ENCODE results near the gene TIAM2.
A peak's percentile ranks its signal among the peaks of the same experiment; 100 is the strongest.
"Not testable (repeated sequence)": the region's sequence is repeated elsewhere in the genome, so short reads cannot be mapped to it uniquely, and the experiment has no call there.

The TIAM2 gene

GRCh38 chr6:155207223-155207622 lies 212.1 kb downstream of the TIAM2 start:
- no peaks in the 10 kb centered on the region for H3K27me3 Mint-ChIP-seq (ENCODE audit: low read depth)
- no peaks in the 10 kb centered on the region for H3K9me3 Mint-ChIP-seq
- no peaks in the 10 kb centered on the region for H3K4me1 Mint-ChIP-seq (ENCODE audit: low read depth)
- H3K36me3 Mint-ChIP-seq (ENCODE audit: low read depth), result no peaks in the 10 kb centered on the region
- no peak overlapping the region for H3K4me3 Mint-ChIP-seq
- DNase-seq (ENCODE audit: low spot score), result no peak
- H3K27ac Mint-ChIP-seq, result no peak overlapping the region

GRCh38 chr6:155212106-155212505 lies 217.0 kb downstream of the TIAM2 start:
- Mint-ChIP-seq H3K36me3 (ENCODE audit: low read depth) (no peaks in the 10 kb centered on the region), H3K9me3 (no peaks in the 10 kb centered on the region), H3K27ac (no peak overlapping the region), H3K27me3 (ENCODE audit: low read depth) (no peaks in the 10 kb centered on the region), H3K4me3 (no peak overlapping the region), H3K4me1 (ENCODE audit: low read depth) (no peaks in the 10 kb centered on the region)
- no peak for DNase-seq (ENCODE audit: low spot score)

- H3K4me1 Mint-ChIP-seq (ENCODE audit: low read depth), result no peaks in the 10 kb centered on the region
- DNase-seq (ENCODE audit: low spot score), result no peak
- no peaks in the 10 kb centered on the region for H3K36me3 Mint-ChIP-seq (ENCODE audit: low read depth)
- no peak overlapping the region for H3K27ac Mint-ChIP-seq
- H3K9me3 Mint-ChIP-seq, result no peaks in the 10 kb centered on the region
- H3K4me3 Mint-ChIP-seq, result no peak overlapping the region
- H3K27me3 Mint-ChIP-seq (ENCODE audit: low read depth), result no peaks in the 10 kb centered on the region
These were observed 217.7 kb downstream of the TIAM2 start for GRCh38 chr6:155212616-155213380.

- Mint-ChIP-seq H3K36me3 (ENCODE audit: low read depth) (no peaks in the 10 kb centered on the region), H3K9me3 (no peaks in the 10 kb centered on the region), H3K27ac (no peak overlapping the region), H3K27me3 (ENCODE audit: low read depth) (no peaks in the 10 kb centered on the region), H3K4me3 (no peak overlapping the region), H3K4me1 (ENCODE audit: low read depth) (no peaks in the 10 kb centered on the region)
- DNase-seq (ENCODE audit: low spot score), result no peak
These were observed 218.7 kb downstream of the TIAM2 start for GRCh38 chr6:155213611-155214372.

- H3K27ac Mint-ChIP-seq, result no peak overlapping the region
- no peak overlapping the region for H3K4me3 Mint-ChIP-seq
- H3K36me3 Mint-ChIP-seq (ENCODE audit: low read depth), result no peaks in the 10 kb centered on the region
- no peaks in the 10 kb centered on the region for H3K27me3 Mint-ChIP-seq (ENCODE audit: low read depth)
- H3K4me1 Mint-ChIP-seq (ENCODE audit: low read depth), result no peaks in the 10 kb centered on the region
- DNase-seq (ENCODE audit: low spot score), result no peak
- no peaks in the 10 kb centered on the region for H3K9me3 Mint-ChIP-seq
These were observed 220.8 kb downstream of the TIAM2 start for GRCh38 chr6:155215906-155216305.

- Mint-ChIP-seq H3K9me3 (no peaks in the 10 kb centered on the region), H3K27ac (no peak overlapping the region), H3K27me3 (ENCODE audit: low read depth) (no peaks in the 10 kb centered on the region), H3K4me3 (no peak overlapping the region), H3K4me1 (ENCODE audit: low read depth) (no peaks in the 10 kb centered on the region), H3K36me3 (ENCODE audit: low read depth) (no peaks in the 10 kb centered on the region)
- DNase-seq (ENCODE audit: low spot score), result no peak
These were observed 221.4 kb downstream of the TIAM2 start for GRCh38 chr6:155216312-155217046.

GRCh38 chr6:155218711-155219110 lies 223.6 kb downstream of the TIAM2 start:
- DNase-seq (ENCODE audit: low spot score); H3K4me1 Mint-ChIP-seq (ENCODE audit: low read depth); H3K27ac Mint-ChIP-seq; H3K27me3 Mint-ChIP-seq (ENCODE audit: low read depth); H3K9me3 Mint-ChIP-seq; H3K4me3 Mint-ChIP-seq; H3K36me3 Mint-ChIP-seq (ENCODE audit: low read depth): not testable (repeated sequence)

- Mint-ChIP-seq H3K27me3 (ENCODE audit: low read depth) (no peaks in the 10 kb centered on the region), H3K36me3 (ENCODE audit: low read depth) (no peaks in the 10 kb centered on the region), H3K27ac (no peak overlapping the region), H3K4me1 (ENCODE audit: low read depth) (peaks cover 8% of the 10 kb centered on the region), H3K4me3 (no peak overlapping the region), H3K9me3 (no peaks in the 10 kb centered on the region)
- DNase-seq (ENCODE audit: low spot score), result no peak
These were observed 224.2 kb downstream of the TIAM2 start for GRCh38 chr6:155219299-155219698.

- DNase-seq (ENCODE audit: low spot score), result no peak
- H3K27ac Mint-ChIP-seq, result no peak overlapping the region
- H3K27me3 Mint-ChIP-seq (ENCODE audit: low read depth), result no peaks in the 10 kb centered on the region
- H3K4me3 Mint-ChIP-seq, result no peak overlapping the region
- H3K36me3 Mint-ChIP-seq (ENCODE audit: low read depth), result no peaks in the 10 kb centered on the region
- no peaks in the 10 kb centered on the region for H3K9me3 Mint-ChIP-seq
- H3K4me1 Mint-ChIP-seq (ENCODE audit: low read depth), result peaks cover 14% of the 10 kb centered on the region
These were observed 224.8 kb downstream of the TIAM2 start for GRCh38 chr6:155219858-155220301.

GRCh38 chr6:155221086-155221485 lies 226.0 kb downstream of the TIAM2 start:
- Mint-ChIP-seq H3K4me1 (ENCODE audit: low read depth) (peaks cover 16% of the 10 kb centered on the region), H3K36me3 (ENCODE audit: low read depth) (no peaks in the 10 kb centered on the region), H3K9me3 (no peaks in the 10 kb centered on the region), H3K27ac (no peak overlapping the region), H3K27me3 (ENCODE audit: low read depth) (no peaks in the 10 kb centered on the region), H3K4me3 (no peak overlapping the region)
- no peak for DNase-seq (ENCODE audit: low spot score)

GRCh38 chr6:155222506-155222905 lies 227.4 kb downstream of the TIAM2 start:
- no peak for DNase-seq (ENCODE audit: low spot score)
- Mint-ChIP-seq H3K27ac (no peak overlapping the region), H3K4me3 (no peak overlapping the region), H3K4me1 (ENCODE audit: low read depth) (peaks cover 16% of the 10 kb centered on the region), H3K9me3 (no peaks in the 10 kb centered on the region), H3K27me3 (ENCODE audit: low read depth) (no peaks in the 10 kb centered on the region), H3K36me3 (ENCODE audit: low read depth) (no peaks in the 10 kb centered on the region)

- Mint-ChIP-seq H3K36me3 (ENCODE audit: low read depth) (no peaks in the 10 kb centered on the region), H3K27ac (peak overlapping the region; percentile 83), H3K9me3 (no peaks in the 10 kb centered on the region), H3K27me3 (ENCODE audit: low read depth) (no peaks in the 10 kb centered on the region), H3K4me1 (ENCODE audit: low read depth) (peaks cover 16% of the 10 kb centered on the region), H3K4me3 (peak overlapping the region; percentile 28)
- peak; percentile 72 for DNase-seq (ENCODE audit: low spot score)
These were observed 228.7 kb downstream of the TIAM2 start for GRCh38 chr6:155223646-155224451.

GRCh38 chr6:155224618-155225017 lies 229.5 kb downstream of the TIAM2 start:
- peak overlapping the region; percentile 28 for H3K4me3 Mint-ChIP-seq
- peaks cover 16% of the 10 kb centered on the region for H3K4me1 Mint-ChIP-seq (ENCODE audit: low read depth)
- DNase-seq (ENCODE audit: low spot score), result no peak
- H3K27me3 Mint-ChIP-seq (ENCODE audit: low read depth), result no peaks in the 10 kb centered on the region
- H3K36me3 Mint-ChIP-seq (ENCODE audit: low read depth), result peaks cover under 1% of the 10 kb centered on the region
- peak overlapping the region; percentile 83 for H3K27ac Mint-ChIP-seq
- no peaks in the 10 kb centered on the region for H3K9me3 Mint-ChIP-seq
